HepG2 (cell line): ENCODE results near the gene NKD2. TPM values are rescaled to one million over a fixed set of nuclear protein-coding genes. Genes with fewer than 3 reads are reported as not detected.

ENCODE experiments used
- ATAC-seq: fragments of 200-7000 bp; cut with Tn5 transposase; 3 replicates; pipeline ENCODE4 v1.9.1; 2020; ENCODE audit warnings: mild to moderate bottlenecking, moderate library complexity
- BruUV-seq: library from RNA; stranded (reverse); fragments of 400-500 nt; replicated peaks from 2 replicates; lab custom pipeline; 2021; lab: Mats Ljungman, UMichigan
- CTCF ChIA-PET: fragments of 300-600 bp; formaldehyde crosslinking; extraction: SDS; loops from one replicate; lab custom pipeline; 2021; ENCODE audit warnings: low total read pairs, inconsistent platforms, low intra/inter-chr PET ratio; lab: Yijun Ruan, JAX
- POLR2A ChIA-PET: fragments of 350-600 bp; sonication (Branson Sonifier 250); formaldehyde crosslinking; loops from one replicate; lab custom pipeline; 2020; ENCODE audit warnings: antibody characterized with exemption, inconsistent platforms; lab: Yijun Ruan, JAX
- DNase-seq: peaks from one replicate; pipeline ENCODE4 v3.0.0-alpha.2; 2015; ENCODE audit warnings: low spot score
- FAIRE-seq: peaks from 3 replicates; lab custom pipeline; 2011; peaks lifted over from hg19 to GRCh38; lab: Jason Lieb, UNC
- H2AFZ ChIP-seq: one replicate; pipeline ENCODE4 v1.6.1; 2011; ENCODE audit warnings: low read length, inconsistent platforms
- H3K27ac ChIP-seq: fragments of 300-600 bp; 3 replicates; pipeline ENCODE4 v1.8.0; 2011; ENCODE audit warnings: mixed run types, mild to moderate bottlenecking, mixed read lengths, low read length, inconsistent platforms; ENCODE audit not compliant: insufficient read depth; ENCODE audit errors: extremely low read length
- H3K27me3 ChIP-seq, 2 experiments: fragments of 200-600 bp in 1 of 2; 2 replicates in 1 of 2; 3 replicates in 1 of 2; pipeline versions ENCODE4 v1.6.0 to v1.8.0; 2011; ENCODE audit warnings: low read length in 2 of 2, mild to moderate bottlenecking in 2 of 2, moderate library complexity in 2 of 2, inconsistent platforms in 1 of 2; ENCODE audit not compliant: insufficient read depth in 2 of 2, control insufficient read depth in 1 of 2
- H3K36me3 ChIP-seq, 2 experiments: fragments of 200-600 bp in 1 of 2; replicated peaks in 1 of 2; 2 replicates in 1 of 2; 3 replicates in 1 of 2; pipeline versions ENCODE4 v1.5.1 to v1.8.0; 2011; ENCODE audit warnings: low read length in 2 of 2, inconsistent platforms in 1 of 2; ENCODE audit not compliant: insufficient read depth in 2 of 2, control insufficient read depth in 1 of 2
- H3K4me1 ChIP-seq: 2 replicates; pipeline ENCODE4 v1.5.1; 2012; ENCODE audit warnings: low read length, inconsistent platforms; ENCODE audit not compliant: insufficient read depth
- H3K4me2 ChIP-seq: 2 replicates; pipeline ENCODE4 v1.6.0; 2011; ENCODE audit warnings: low read depth, low read length, inconsistent platforms
- H3K4me3 ChIP-seq, 3 experiments: fragments of 200-600 bp in 1 of 3; sonication (generic), shearing (Covaris generic) in 1 of 3; replicated peaks in 1 of 3; 2 replicates each; pipeline ENCODE4 v1.5.1; 2011 to 2016; ENCODE audit warnings: low read length in 3 of 3, inconsistent platforms in 2 of 3, low read depth in 2 of 3, mild to moderate bottlenecking in 2 of 3, control low read depth in 1 of 3, mixed read lengths in 1 of 3; ENCODE audit not compliant: insufficient read depth in 1 of 3
- H3K79me2 ChIP-seq: one replicate; pipeline ENCODE4 v1.6.1; 2011; ENCODE audit warnings: low read length, inconsistent platforms; ENCODE audit not compliant: insufficient read depth
- H3K9ac ChIP-seq: 2 replicates; pipeline ENCODE4 v1.6.0; 2011; ENCODE audit warnings: mild to moderate bottlenecking, low read depth, low read length, inconsistent platforms; ENCODE audit not compliant: insufficient read depth
- H3K9me3 ChIP-seq: 2 replicates; pipeline ENCODE4 v1.5.1; 2012; ENCODE audit warnings: mild to moderate bottlenecking, low read length
- H4K20me1 ChIP-seq: 2 replicates; pipeline ENCODE4 v1.6.0; 2011; ENCODE audit warnings: inconsistent platforms, mild to moderate bottlenecking, low read length, moderate library complexity; ENCODE audit not compliant: insufficient read depth
- CCDC6 ChIP-seq: sonication (generic); formaldehyde crosslinking; IDR thresholded peaks from 2 replicates; pipeline ENCODE4 v1.8.1; 2022; ENCODE audit warnings: mild to moderate bottlenecking, missing genetic modification reagents, moderate library complexity
- FOSL1 ChIP-seq: sonication (generic); formaldehyde crosslinking; IDR thresholded peaks from 2 replicates; pipeline ENCODE4 v1.9.0; 2021; ENCODE audit warnings: missing genetic modification reagents, borderline replicate concordance
- HOXA9 ChIP-seq: sonication (generic); formaldehyde crosslinking; IDR thresholded peaks from 2 replicates; pipeline ENCODE4 v1.8.1; 2022; ENCODE audit warnings: missing genetic modification reagents, mild to moderate bottlenecking, moderate library complexity, borderline replicate concordance
- IKZF1 ChIP-seq: fragments of 450-650 bp; IDR thresholded peaks from 2 replicates; pipeline ENCODE4 v1.7.1; 2016
- KDM4B ChIP-seq: sonication (generic); formaldehyde crosslinking; IDR thresholded peaks from 2 replicates; pipeline ENCODE4 v1.4.0; 2020; ENCODE audit warnings: missing genetic modification reagents
- MZF1 ChIP-seq: sonication (generic); formaldehyde crosslinking; IDR thresholded peaks from 2 replicates; pipeline ENCODE4 v1.8.1; 2023; ENCODE audit warnings: mild to moderate bottlenecking, missing genetic modification reagents, borderline replicate concordance
- NCOA2 ChIP-seq: sonication (generic); formaldehyde crosslinking; IDR thresholded peaks from 2 replicates; pipeline ENCODE4 v1.8.0; 2022; ENCODE audit warnings: inconsistent platforms
- TIGD3 ChIP-seq: sonication (generic); formaldehyde crosslinking; IDR thresholded peaks from 2 replicates; pipeline ENCODE4 v1.5.1; 2020; ENCODE audit warnings: mild to moderate bottlenecking, missing genetic modification reagents, borderline replicate concordance
- YEATS4 ChIP-seq: sonication (generic); formaldehyde crosslinking; IDR thresholded peaks from 2 replicates; pipeline ENCODE4 v1.4.0; 2020; ENCODE audit warnings: missing genetic modification reagents, borderline replicate concordance
- YY1 ChIP-seq: IDR thresholded peaks from 2 replicates; pipeline ENCODE4 v1.6.1; 2011; ENCODE audit warnings: low read length, low read depth, moderate library complexity, mild to moderate bottlenecking; ENCODE audit not compliant: insufficient read depth, insufficient replicate concordance
- ZBTB3 ChIP-seq: sonication (generic); formaldehyde crosslinking; IDR thresholded peaks from 2 replicates; pipeline ENCODE4 v1.4.0; 2020; ENCODE audit warnings: low read depth, mild to moderate bottlenecking, moderate library complexity, missing genetic modification reagents, borderline replicate concordance
- ZNF205 ChIP-seq: IDR thresholded peaks from 2 replicates; pipeline ENCODE4 v1.6.1; 2018; ENCODE audit warnings: missing biosample characterization, missing genetic modification reagents
- ZNF333 ChIP-seq: sonication (generic); formaldehyde crosslinking; IDR thresholded peaks from 2 replicates; pipeline ENCODE4 v1.4.0; 2020; ENCODE audit warnings: mild to moderate bottlenecking, missing genetic modification reagents, borderline replicate concordance
- ZNF430 ChIP-seq: sonication (generic); formaldehyde crosslinking; IDR thresholded peaks from 2 replicates; pipeline ENCODE4 v1.9.0; 2021; ENCODE audit warnings: mild to moderate bottlenecking, missing genetic modification reagents
- ZNF749 ChIP-seq: sonication (generic); formaldehyde crosslinking; IDR thresholded peaks from 2 replicates; pipeline ENCODE4 v1.8.0; 2022; ENCODE audit warnings: mild to moderate bottlenecking, missing genetic modification reagents, moderate library complexity, borderline replicate concordance
- ZSCAN31 ChIP-seq: sonication (generic); formaldehyde crosslinking; IDR thresholded peaks from 2 replicates; pipeline ENCODE4 v1.5.0; 2020; ENCODE audit warnings: low read depth, mild to moderate bottlenecking, missing genetic modification reagents
- WGBS: methylation state at CpG from one replicate; pipeline ENCODE4 v1.1.6; 2017; ENCODE audit warnings: low lambda C conversion rate; 5-methylcytosine and 5-hydroxymethylcytosine counted together
- in situ Hi-C: cut with HindIII; loops from 2 replicates; pipeline ENCODE4 v1.10.0; 2017; ENCODE audit warnings: low pct_unique_long_range_greater_than_20kb; ENCODE audit not compliant: extremely low pct_ligation_motif_present
- intact Hi-C: fragments of 100-400 bp; cut with micrococcal nuclease; formaldehyde crosslinking; loops from one replicate; pipeline ENCODE4 v1.10.0; 2022; ENCODE audit not compliant: unreplicated experiment
- polyA plus RNA-seq, 8 experiments: library from polyadenylated mRNA; depleted of rRNA in 3 of 8; stranded (reverse) in 7 of 8; unstranded in 1 of 8; fragments of >200 nt; fragmentation: Illumina TruSeq in 4 of 8; extraction: Trizol in 4 of 8; gene quantifications; 2 replicates each; pipeline versions ENCODE4 v1.2.1 to v1.2.3, GENCODE V29; 2011 to 2016; ENCODE audit warnings: low read depth in 4 of 8, missing spikeins in 1 of 8, mixed read lengths in 1 of 8; ENCODE audit not compliant: insufficient read depth in 1 of 8
- total RNA-seq, 5 experiments: library from RNA; depleted of rRNA; stranded (reverse); fragments of >200 nt; fragmentation: Illumina TruSeq; extraction: Trizol; gene quantifications; 2 replicates each; pipeline ENCODE4 v1.2.3, GENCODE V29; 2016; ENCODE audit warnings: low read depth in 1 of 5
- TF ChIP-seq, protein P1 (sequence below): fragments of 450-650 bp; IDR thresholded peaks from 2 replicates; pipeline ENCODE4 v1.6.1; 2016
- TF ChIP-seq, protein P2 (sequence below), 2 experiments: IDR thresholded peaks; 2 replicates each; pipeline ENCODE4 v1.6.1; 2011 to 2012; ENCODE audit warnings: low read length in 2 of 2, borderline replicate concordance in 1 of 2, low read depth in 1 of 2, mild to moderate bottlenecking in 1 of 2, moderate library complexity in 1 of 2

Gene NKD2
- total and polyA plus RNA-seq, 2 of the 13 experiments (the other 11 are each of a cell fraction or from before 2014, with no cell fraction given), result 0.53 to 0.82 TPM

DNA sequence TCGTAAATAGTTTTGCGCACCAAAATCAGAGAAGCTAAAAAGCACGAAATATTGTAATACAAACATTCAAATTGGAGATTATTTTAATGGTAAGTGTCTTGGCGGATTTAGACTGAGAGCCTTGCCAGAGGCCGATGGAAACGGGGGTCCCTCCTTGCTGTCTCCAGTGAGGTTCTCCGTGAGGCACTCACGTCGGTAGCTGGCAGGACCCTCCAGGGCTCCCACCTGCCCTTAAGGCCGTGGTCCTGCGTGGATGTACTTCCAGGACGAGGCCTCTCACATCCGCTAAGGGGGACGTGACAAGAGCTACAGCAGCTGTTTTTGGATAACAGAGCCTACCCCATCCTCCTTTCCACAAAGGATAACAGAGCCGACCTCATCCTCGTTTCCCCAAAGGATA is 7.9 kb downstream of the NKD2 start:
- Histone ChIP-seq H3K4me2 (no peak overlapping the region), H3K4me3 (no peak overlapping the region), H2AFZ (no peak overlapping the region), H3K79me2 (no peaks in the 10 kb centered on the region), H3K4me1 (no peaks in the 10 kb centered on the region), H4K20me1 (no peaks in the 10 kb centered on the region), H3K27me3 (peaks cover 2 to 4% of the 10 kb centered on the region in 2 experiments; a peak in 2 of 5 replicates), H3K36me3 (no peaks in the 10 kb centered on the region), H3K27ac (no peak overlapping the region), H3K9ac (no peak overlapping the region), H3K9me3 (no peaks in the 10 kb centered on the region)
- ChIA-PET CTCF (no interaction called here), POLR2A (no interaction called here)
- DNase-seq (no peak), ATAC-seq (no peak), FAIRE-seq (no peak)
- 61% methylated on average over 13 of the region's 16 CpGs for WGBS
- intact Hi-C loops, result no loop called here
- in situ Hi-C loops, result no loop called here
- no TSS peak for BruUV-seq
- TF ChIP-seq ZBTB3 (no peak), FOSL1 (CRISPR knock-in tag) (no peak), IKZF1 (no peak), ZNF430 (no peak), TIGD3 (CRISPR knock-in tag) (no peak), YEATS4 (CRISPR knock-in tag) (no peak), KDM4B (CRISPR knock-in tag) (no peak), ZNF333 (CRISPR knock-in tag) (no peak), ZNF205 (CRISPR knock-in tag) (no peak), HOXA9 (CRISPR knock-in tag) (no peak), ZSCAN31 (CRISPR knock-in tag) (no peak), CCDC6 (CRISPR knock-in tag) (no peak), YY1 (no peak), MZF1 (CRISPR knock-in tag) (no peak), ZNF749 (CRISPR knock-in tag) (no peak), NCOA2 (CRISPR knock-in tag) (no peak)
- TF ChIP-seq, protein P1, sequence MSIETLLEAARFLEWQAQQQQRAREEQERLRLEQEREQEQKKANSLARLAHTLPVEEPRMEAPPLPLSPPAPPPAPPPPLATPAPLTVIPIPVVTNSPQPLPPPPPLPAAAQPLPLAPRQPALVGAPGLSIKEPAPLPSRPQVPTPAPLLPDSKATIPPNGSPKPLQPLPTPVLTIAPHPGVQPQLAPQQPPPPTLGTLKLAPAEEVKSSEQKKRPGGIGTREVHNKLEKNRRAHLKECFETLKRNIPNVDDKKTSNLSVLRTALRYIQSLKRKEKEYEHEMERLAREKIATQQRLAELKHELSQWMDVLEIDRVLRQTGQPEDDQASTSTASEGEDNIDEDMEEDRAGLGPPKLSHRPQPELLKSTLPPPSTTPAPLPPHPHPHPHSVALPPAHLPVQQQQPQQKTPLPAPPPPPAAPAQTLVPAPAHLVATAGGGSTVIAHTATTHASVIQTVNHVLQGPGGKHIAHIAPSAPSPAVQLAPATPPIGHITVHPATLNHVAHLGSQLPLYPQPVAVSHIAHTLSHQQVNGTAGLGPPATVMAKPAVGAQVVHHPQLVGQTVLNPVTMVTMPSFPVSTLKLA, result no peak
- TF ChIP-seq, protein P2, sequence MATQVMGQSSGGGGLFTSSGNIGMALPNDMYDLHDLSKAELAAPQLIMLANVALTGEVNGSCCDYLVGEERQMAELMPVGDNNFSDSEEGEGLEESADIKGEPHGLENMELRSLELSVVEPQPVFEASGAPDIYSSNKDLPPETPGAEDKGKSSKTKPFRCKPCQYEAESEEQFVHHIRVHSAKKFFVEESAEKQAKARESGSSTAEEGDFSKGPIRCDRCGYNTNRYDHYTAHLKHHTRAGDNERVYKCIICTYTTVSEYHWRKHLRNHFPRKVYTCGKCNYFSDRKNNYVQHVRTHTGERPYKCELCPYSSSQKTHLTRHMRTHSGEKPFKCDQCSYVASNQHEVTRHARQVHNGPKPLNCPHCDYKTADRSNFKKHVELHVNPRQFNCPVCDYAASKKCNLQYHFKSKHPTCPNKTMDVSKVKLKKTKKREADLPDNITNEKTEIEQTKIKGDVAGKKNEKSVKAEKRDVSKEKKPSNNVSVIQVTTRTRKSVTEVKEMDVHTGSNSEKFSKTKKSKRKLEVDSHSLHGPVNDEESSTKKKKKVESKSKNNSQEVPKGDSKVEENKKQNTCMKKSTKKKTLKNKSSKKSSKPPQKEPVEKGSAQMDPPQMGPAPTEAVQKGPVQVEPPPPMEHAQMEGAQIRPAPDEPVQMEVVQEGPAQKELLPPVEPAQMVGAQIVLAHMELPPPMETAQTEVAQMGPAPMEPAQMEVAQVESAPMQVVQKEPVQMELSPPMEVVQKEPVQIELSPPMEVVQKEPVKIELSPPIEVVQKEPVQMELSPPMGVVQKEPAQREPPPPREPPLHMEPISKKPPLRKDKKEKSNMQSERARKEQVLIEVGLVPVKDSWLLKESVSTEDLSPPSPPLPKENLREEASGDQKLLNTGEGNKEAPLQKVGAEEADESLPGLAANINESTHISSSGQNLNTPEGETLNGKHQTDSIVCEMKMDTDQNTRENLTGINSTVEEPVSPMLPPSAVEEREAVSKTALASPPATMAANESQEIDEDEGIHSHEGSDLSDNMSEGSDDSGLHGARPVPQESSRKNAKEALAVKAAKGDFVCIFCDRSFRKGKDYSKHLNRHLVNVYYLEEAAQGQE (IDR thresholded peaks at IDR 0.05; ENCODE audit: borderline replicate concordance in 1 of 2, low read depth in 1 of 2, low read length in 2 of 2), result no peak
